Measurements from ENCODE around the gene TCF12.
"Not testable (repeated sequence)": the region's sequence is repeated elsewhere in the genome, so short reads cannot be mapped to it uniquely, and the experiment has no call there.

The TCF12 gene

GRCh38 chr15:56978898-56979662, 60.6 kb downstream of the TCF12 start:
- no peak for DNase-seq (ENCODE audit: low spot score)

- no peak for DNase-seq (ENCODE audit: low spot score)
Measured at GRCh38 chr15:56980473-56980872, 62.0 kb downstream of the TCF12 start.

DNA sequence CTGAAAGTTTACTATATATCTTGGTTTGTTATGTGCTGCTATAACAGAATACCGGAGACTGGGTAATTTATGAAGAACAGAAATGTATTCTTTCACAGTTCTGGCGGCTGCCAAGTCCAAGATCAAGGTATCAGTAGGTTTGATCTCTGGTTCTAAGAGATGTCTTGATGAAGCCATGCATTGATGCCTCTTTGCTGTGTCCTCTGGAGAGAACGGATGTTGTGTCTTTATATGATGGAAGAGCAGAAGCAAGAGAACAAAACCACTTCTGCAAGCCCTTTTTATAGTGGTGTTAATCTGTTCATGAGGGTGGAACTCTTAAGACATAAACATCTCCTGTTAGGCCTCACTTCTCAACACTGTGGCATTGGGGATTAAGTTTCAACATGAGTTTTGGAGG, 62.7 kb downstream of the TCF12 start:
- DNase-seq (ENCODE audit: low spot score): no peak

GRCh38 chr15:56982987-56983386, 64.5 kb downstream of the TCF12 start:
- DNase-seq (ENCODE audit: low spot score): no peak

DNA sequence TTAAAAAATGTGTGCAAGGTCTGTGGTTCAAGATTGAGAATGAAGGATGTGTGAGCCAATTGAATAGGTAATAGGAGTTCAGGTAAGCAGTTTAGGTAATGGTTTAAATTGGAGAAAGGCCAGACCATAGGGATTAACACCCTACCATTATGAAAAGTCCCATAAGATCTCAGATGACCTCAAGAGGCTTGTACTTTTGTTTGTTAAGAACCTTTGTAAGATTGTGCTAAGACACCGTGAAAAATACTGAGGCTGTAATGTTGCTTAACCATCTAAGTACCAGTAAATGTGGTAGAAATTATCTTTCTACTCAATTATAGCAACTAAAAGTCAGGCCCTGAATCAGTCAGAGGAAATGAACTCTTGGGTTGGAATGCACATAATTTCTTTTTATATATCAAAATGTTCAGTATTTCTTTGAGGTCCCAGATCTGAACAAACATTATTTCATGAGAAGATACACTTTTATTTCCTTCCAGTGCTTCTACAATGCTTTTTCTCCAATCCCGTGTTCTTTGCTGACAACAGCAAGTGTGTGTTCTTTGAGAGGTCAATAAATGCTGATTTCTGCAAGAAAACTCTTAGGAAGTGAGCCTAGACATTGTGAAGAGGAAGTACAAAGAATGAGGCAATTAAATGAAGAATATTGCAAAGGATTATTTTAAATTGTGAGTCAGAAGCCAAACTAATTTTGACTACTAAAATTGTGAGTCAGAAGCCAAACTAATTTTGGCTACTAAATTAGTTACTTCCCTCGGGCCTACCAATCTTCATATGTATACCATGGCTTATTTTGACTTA, 66.4 kb downstream of the TCF12 start:
- DNase-seq (ENCODE audit: low spot score): peak; percentile 5

DNA sequence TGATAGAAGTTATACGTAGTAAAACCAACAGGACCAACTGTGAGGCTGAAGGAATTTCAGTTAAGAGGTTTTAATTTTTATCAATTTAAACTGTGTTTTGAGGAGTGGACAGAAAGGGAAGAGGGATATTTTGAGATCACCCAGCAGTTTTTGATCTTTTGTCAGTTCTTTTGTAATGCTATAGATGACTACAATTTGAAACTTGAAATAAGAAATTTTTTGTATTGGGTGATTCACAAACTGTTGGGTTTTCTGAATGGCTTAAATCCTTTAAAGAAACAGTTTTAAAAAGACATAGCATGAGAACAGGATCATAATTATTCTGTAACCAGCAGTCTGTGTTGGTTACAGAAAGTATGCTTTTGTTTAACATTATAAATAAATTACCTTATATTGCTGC, 67.4 kb downstream of the TCF12 start:
- DNase-seq (ENCODE audit: low spot score): no peak

DNA sequence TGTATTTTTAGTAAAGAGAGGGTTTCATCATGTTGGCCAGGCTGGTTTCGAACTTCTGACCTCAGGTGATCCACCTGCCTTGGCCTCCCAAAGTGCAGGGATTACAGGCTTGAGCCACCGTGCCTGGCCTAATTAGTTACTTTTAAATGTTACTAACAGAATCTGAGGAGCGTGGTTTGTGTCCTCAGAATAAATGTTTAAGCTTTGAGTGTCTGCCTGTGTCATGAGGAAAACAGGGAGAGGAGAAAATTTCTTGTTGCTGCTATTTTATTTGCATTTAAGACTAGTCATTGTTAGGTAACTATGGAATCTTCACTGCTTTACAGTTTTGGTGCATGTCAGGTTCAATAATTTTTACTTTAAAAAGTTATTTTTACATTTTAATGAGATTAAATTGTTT, 68.8 kb downstream of the TCF12 start:
- DNase-seq (ENCODE audit: low spot score): no peak

DNA sequence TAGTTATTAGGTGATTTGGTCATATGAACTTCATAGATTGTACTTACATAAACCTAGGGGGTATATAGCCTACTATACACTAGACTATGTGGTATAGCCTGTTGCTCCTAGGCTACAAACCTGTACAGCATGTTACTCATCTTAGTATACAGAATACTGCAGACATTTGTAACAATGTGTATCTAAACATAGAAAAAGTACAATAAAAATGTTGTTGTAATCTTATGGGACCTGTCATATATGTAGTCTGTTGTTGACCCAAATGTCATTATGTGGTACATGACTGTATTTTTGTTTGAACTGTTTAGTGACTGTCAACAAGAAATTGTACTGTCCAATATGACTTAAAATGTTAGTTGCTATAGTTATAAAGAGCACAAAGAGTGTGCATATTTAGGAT, 69.8 kb downstream of the TCF12 start:
- DNase-seq (ENCODE audit: low spot score): no peak

DNA sequence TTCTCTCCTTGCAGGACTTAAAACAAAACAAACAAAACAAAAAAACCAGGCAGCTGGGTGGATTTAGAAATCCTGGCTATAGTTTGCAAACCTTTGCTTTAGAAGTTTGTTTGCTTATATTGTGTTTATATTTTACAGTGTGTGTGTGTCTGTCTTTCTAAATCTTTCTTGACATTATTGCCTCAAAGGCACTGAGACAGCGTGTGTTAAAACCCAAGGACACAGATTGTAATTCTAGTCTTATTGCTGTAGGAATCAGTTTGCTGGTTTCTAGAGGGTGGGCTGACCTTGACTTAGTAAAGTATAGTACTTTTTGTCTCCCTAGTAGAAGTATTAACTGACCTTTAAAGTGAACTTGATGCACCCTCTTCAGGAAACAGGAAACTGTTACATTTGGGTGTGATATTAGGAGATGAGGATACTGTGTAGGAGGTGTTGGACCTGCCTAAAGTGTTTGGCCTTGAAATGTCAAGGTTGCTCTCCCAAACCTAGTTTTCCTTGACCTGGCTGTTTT, 71.0 kb downstream of the TCF12 start:
- DNase-seq (ENCODE audit: low spot score): no peak

GRCh38 chr15:56991017-56991416, 72.6 kb downstream of the TCF12 start:
- DNase-seq (ENCODE audit: low spot score): no peak

- DNase-seq (ENCODE audit: low spot score): no peak
Measured at GRCh38 chr15:56992725-56993124, 74.3 kb downstream of the TCF12 start.

DNA sequence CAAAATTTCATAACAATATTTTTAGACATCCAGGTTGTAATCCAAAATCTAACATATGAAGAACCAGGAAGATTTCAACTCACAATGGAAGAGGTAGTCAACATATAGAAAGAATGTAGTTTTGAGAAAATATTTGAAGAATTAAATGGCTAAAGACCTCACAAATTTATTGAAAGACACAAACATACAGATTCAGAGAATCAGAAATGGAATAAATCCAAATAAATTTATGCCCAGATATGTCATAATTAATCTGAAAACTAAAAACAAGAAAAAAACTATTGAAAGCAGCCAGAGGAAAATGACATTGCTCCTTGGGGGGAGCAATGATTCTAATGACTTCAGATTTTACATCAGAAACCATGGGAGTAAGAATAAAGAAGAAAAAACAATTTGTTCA, 75.8 kb downstream of the TCF12 start:
- no peak for DNase-seq (ENCODE audit: low spot score)

DNA sequence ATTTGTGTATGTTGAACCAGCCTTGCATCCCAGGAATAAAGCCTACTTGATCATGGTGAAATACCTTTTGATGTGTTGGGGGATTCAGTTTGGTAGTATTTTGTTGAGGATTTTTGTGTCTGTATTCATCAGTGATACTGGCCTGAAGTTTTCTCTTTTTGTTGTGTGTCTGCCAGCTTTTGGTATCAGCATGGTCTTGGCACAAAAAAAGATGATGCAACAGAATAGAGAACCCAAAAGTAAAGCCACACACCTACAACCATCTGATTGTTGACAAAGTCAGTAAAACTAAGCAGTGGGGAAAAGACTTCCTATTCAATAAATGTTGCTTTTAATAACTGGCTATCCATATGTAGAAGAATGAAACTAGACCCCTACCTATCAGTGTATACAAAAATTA, 77.6 kb downstream of the TCF12 start:
- DNase-seq (ENCODE audit: low spot score): no peak

- no peak for DNase-seq (ENCODE audit: low spot score)
Measured at GRCh38 chr15:56996746-56997470, 78.5 kb downstream of the TCF12 start.

DNA sequence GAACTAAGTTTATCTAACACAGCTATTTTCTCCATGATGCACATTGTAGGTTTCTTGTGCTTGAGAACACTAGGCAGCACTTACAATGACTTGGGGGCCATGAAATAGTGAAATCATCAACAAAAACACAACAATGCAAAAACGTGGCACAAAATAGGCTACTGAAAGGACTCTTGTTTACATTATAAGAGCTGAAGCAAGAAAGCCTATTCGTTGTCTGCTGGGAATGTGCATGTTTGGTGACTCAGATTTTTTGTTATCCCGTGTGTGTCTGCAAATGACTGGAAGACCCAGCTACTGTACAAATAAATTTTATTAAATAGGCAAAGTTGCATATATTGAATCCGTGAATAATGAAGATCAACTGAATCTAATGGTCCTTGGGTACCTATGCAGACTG, 85.0 kb downstream of the TCF12 start:
- no peak for DNase-seq (ENCODE audit: low spot score)

GRCh38 chr15:57005244-57005643, 86.8 kb downstream of the TCF12 start:
- DNase-seq (ENCODE audit: low spot score): no peak

DNA sequence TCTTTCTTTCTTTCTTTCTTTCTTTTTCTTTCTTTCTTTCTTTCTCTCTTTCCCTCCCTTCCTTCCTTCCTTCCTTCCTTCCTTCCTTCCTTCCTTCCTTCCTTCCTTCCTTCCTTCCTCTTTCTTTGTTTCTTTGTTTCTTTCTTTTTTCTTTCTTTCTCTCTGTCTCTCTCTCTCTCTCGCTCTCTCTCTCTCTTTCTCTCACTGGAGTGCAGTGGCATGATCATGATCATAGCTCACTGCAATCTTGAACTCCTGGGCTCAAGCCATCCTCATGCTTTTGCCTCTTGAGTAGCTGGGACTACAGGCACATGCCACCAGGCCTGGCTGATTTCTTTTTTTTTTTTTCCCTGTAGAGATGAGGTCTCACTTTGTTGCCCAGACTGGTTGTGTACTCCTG, 89.4 kb downstream of the TCF12 start:
- not testable (repeated sequence) for DNase-seq (ENCODE audit: low spot score)

DNA sequence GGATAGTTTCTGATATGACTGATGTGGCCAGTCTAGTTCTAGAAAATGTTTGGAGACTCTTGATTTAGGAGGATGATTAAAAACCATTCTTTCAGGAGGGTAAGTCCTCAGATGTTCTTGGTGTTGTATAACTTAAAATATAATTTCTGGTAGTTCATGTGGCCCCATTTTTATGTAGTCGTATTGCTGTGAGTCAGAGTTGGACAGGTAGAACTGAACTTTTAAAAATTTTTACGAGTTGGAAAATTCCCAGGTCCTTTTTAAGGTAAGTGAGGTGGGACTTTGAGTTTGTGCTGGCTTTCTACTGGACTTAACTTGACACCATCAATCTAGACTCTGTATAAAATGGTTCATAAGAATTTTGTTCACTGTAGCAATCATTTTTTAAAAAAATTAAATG, 92.3 kb downstream of the TCF12 start:
- no peak for DNase-seq (ENCODE audit: low spot score)

- DNase-seq (ENCODE audit: low spot score): no peak
Measured at GRCh38 chr15:57012556-57012955, 94.1 kb downstream of the TCF12 start.

DNA sequence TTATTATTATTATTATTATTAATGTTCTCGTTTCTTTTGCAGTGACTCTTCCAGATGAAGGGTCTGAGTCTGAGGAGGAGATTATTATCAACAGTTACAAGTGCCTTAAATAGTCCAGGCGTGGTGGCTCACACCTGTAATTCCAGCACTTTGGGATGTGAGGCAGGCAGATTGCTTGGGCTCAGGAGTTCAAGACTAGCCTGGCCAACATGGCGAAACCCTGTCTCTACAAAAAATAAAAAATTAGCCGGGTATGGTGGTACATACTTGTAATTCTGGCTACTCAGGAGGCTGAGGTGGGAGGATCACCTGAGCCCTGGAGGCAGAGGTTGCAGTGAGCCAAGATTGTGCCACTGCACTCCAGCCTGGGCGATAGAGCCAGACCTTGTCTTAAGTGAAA, 96.5 kb downstream of the TCF12 start:
- not testable (repeated sequence) for DNase-seq (ENCODE audit: low spot score)

- no peak for DNase-seq (ENCODE audit: low spot score)
Measured at GRCh38 chr15:57015360-57015759, 96.9 kb downstream of the TCF12 start.

GRCh38 chr15:57015897-57016296, 97.5 kb downstream of the TCF12 start:
- DNase-seq (ENCODE audit: low spot score): no peak

DNA sequence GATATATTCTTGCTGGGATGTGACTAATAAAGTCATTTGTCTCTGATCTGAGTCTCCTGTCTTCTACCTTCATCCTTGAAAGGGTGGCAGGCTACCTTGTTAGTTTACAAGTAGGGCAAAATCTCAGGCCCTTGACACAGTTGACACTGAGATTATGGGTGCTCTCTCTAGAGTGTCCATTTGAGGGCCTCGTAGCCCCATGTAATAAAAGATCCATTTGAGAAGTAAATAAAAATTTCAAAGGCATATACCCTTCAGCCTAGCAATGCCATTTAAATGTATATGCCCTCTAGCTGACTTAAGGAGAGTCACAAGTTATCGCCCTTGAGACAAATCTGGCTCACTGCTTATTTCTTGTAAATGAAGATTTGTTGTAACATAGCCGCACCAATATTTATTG, 98.6 kb downstream of the TCF12 start:
- no peak for DNase-seq (ENCODE audit: low spot score)

All from COLO829 (cell line).